WERI-Rb-1 (cell line): ENCODE measurements around the gene CFAP206.

Experiments
- DNase-seq: peaks from one replicate; pipeline ENCODE4 v3.0.0-alpha.2; 2020
- H3K27ac ChIP-seq: fragments of 250-450 bp; sonication (Bioruptor Pico); 2 replicates; pipeline ENCODE4 v1.5.1; 2020; ENCODE audit warnings: mild to moderate bottlenecking, moderate library complexity
- H3K27me3 ChIP-seq: fragments of 250-450 bp; sonication (Bioruptor Pico); 2 replicates; pipeline ENCODE4 v1.5.1; 2021; ENCODE audit warnings: mild to moderate bottlenecking, low read depth, moderate library complexity; ENCODE audit not compliant: insufficient read depth, severe bottlenecking
- H3K36me3 ChIP-seq: fragments of 250-450 bp; sonication (Bioruptor Pico); 2 replicates; pipeline ENCODE4 v1.5.1; 2020; ENCODE audit warnings: mild to moderate bottlenecking, moderate library complexity
- H3K4me3 ChIP-seq: 2 replicates; pipeline ENCODE4 v1.5.1; 2011; ENCODE audit warnings: low read depth, mild to moderate bottlenecking, control low read depth, low read length
- H3K9me3 ChIP-seq: fragments of 250-450 bp; sonication (Bioruptor Pico); 2 replicates; pipeline ENCODE4 v1.5.1; 2021; ENCODE audit warnings: mild to moderate bottlenecking, moderate library complexity; ENCODE audit not compliant: severe bottlenecking
- CTCF ChIP-seq: IDR thresholded peaks from 2 replicates; pipeline ENCODE4 v1.5.1; 2011; ENCODE audit warnings: low read depth, mild to moderate bottlenecking, control low read depth, inconsistent platforms, low read length

The CFAP206 gene

GRCh38 chr6:87430499-87430898 lies 22.7 kb downstream of the CFAP206 start:
- Histone ChIP-seq H3K9me3 (no peaks in the 10 kb centered on the region), H3K36me3 (no peaks in the 10 kb centered on the region), H3K4me3 (no peak overlapping the region), H3K27ac (no peak overlapping the region), H3K27me3 (no peaks in the 10 kb centered on the region)
- no peak for TF ChIP-seq CTCF
- DNase-seq, result no peak

GRCh38 chr6:87431263-87431662 lies 23.5 kb downstream of the CFAP206 start:
- H3K9me3 ChIP-seq, result no peaks in the 10 kb centered on the region
- no peak for DNase-seq
- TF ChIP-seq CTCF, result no peak
- no peak overlapping the region for H3K4me3 ChIP-seq
- H3K36me3 ChIP-seq, result no peaks in the 10 kb centered on the region
- no peaks in the 10 kb centered on the region for H3K27me3 ChIP-seq
- H3K27ac ChIP-seq, result no peak overlapping the region

DNA sequence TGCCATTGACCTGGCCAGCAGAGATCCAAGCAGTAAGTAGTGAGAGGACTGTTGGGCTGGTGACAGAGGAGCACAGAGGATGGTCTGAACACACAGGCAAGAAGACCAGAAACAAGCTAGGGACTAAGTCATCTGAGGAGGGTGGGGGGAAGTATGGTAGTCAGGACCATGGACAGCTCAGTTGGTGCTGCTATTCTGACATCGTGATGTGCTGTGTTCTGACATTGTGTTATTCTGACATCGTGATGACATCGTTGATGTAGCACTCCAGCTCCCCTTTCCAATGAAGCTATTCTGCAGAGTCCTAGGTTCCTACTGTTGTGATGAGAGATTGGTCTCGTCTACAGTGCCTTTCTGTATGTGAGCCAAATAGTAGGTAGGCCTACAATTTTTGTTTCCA lies 28.7 kb downstream of the CFAP206 start:
- Histone ChIP-seq H3K27me3 (no peaks in the 10 kb centered on the region), H3K27ac (no peak overlapping the region), H3K36me3 (no peaks in the 10 kb centered on the region), H3K4me3 (no peak overlapping the region), H3K9me3 (no peaks in the 10 kb centered on the region)
- DNase-seq, result no peak
- no peak for TF ChIP-seq CTCF

GRCh38 chr6:87441711-87442110 lies 33.9 kb downstream of the CFAP206 start:
- TF ChIP-seq CTCF, result no peak
- Histone ChIP-seq H3K27me3 (no peaks in the 10 kb centered on the region), H3K36me3 (no peaks in the 10 kb centered on the region), H3K4me3 (no peak overlapping the region), H3K9me3 (no peaks in the 10 kb centered on the region), H3K27ac (no peak overlapping the region)
- no peak for DNase-seq

DNA sequence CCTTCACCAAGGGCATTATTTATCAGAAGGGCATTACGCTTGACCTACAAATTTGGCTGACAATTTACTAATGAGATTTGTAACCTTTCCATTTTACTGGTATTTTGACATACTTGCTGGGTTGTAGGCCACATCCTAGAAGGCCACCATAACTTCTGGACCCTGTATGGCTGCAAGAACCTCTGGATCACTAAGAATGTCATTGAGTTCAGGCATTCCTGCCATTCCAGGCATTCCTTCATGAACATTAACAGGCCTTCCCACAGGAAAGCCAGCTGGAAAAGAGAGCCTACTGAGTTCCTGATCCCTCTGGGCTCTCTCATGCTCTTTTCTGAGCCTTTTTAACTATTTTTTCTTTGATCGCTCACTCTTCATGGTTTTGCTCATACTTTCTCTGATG lies 36.6 kb downstream of the CFAP206 start:
- Histone ChIP-seq H3K27ac (no peak overlapping the region), H3K36me3 (no peaks in the 10 kb centered on the region), H3K27me3 (no peaks in the 10 kb centered on the region), H3K9me3 (no peaks in the 10 kb centered on the region), H3K4me3 (no peak overlapping the region)
- no peak for TF ChIP-seq CTCF
- DNase-seq, result no peak

DNA sequence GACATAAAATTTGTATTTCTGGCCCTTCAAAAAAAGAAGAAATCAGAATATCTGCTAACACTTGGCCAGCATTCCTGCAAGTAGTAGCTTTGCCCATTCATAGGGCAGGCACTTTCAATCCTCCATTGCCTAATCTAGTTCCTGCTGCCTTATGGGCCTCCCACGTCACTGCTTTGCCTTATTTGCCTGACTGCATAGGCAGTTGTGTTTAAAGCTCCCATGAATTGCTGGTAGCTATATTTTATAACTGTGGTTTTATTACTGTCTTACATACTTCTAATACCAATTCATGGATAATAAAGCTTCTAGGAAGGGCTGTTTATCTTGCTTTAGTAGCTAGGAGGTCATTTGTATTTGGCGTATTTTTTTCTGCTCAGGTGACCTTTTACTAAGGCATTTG lies 57.3 kb downstream of the CFAP206 start:
- Histone ChIP-seq H3K36me3 (no peaks in the 10 kb centered on the region), H3K9me3 (no peaks in the 10 kb centered on the region), H3K27ac (no peak overlapping the region), H3K27me3 (no peaks in the 10 kb centered on the region), H3K4me3 (no peak overlapping the region)
- DNase-seq, result no peak
- no peak for TF ChIP-seq CTCF
